ENCODE measurements around the gene DLGAP4.

DLGAP4 gene

DNA sequence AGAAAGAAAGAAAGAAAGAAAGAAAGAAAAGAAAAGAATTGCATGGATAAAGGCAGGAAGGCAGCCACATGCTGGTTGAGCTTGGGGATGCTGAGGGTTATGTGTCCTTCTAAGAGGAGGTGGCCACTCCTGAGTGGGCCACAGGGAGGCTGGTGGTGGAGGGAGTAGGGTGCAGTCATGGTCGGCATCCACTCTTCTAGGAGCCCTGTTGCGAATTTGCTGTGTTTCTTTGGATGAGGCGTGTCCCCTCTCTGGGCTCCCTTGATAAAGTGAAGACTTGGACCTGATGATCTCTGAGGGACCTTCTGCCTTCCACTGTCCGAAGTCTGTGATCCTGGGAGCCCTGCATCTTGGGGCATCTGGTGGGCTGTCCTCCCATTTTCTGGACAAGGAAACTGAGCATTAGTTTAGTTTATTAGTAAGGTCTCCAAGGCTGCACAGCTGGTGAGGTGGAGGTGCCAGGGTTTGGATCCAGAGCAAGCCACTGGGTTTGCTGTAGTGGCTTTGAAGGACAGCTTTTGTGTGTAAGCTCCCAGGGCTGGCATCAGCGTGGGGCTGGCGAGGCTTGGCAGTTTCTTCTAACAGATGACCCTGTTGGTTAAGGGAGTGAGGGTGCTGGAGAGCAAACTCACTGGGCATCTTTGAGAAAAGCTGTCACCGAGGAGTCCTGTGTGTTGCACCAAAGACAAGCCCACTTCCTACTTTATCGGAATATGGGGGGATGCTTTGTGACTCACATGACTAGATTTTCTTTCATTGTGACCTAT, 4.3 kb downstream of the DLGAP4 start:
- DNase-seq: no peak

DNA sequence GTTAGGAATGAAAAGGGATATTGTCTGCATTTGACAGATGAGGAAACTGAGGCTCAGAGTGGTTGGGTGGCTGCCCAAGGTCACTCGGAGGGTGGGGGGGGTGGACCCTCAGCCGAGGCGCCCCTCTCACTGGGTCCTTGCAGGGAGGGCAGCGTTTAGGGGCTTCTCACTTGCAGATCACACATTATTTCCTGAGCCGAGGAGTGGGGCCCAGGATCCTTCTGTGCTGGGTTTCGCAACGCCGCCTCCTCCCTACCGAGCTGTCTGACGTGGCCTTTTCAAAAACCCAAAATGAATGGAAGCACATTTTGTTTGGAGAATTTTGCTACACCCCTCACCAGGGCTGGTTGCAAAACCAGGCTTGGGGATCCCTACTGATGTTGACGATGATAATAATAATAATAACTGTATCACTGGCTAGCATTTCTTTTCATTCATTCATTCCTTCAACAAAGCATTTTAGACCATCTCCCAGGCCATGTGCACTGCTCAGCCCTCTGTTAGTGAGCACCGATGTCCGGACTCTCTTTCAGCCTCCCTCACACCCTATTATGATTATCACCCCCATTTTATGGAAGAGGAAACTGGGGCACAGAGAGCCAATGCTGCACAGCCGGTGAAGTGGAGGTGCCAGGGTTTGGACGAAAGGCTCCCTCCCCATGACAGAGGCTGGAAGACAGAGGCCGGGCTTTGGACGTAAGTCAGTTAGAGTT, 5.2 kb downstream of the DLGAP4 start:
- no peak for DNase-seq

DNA sequence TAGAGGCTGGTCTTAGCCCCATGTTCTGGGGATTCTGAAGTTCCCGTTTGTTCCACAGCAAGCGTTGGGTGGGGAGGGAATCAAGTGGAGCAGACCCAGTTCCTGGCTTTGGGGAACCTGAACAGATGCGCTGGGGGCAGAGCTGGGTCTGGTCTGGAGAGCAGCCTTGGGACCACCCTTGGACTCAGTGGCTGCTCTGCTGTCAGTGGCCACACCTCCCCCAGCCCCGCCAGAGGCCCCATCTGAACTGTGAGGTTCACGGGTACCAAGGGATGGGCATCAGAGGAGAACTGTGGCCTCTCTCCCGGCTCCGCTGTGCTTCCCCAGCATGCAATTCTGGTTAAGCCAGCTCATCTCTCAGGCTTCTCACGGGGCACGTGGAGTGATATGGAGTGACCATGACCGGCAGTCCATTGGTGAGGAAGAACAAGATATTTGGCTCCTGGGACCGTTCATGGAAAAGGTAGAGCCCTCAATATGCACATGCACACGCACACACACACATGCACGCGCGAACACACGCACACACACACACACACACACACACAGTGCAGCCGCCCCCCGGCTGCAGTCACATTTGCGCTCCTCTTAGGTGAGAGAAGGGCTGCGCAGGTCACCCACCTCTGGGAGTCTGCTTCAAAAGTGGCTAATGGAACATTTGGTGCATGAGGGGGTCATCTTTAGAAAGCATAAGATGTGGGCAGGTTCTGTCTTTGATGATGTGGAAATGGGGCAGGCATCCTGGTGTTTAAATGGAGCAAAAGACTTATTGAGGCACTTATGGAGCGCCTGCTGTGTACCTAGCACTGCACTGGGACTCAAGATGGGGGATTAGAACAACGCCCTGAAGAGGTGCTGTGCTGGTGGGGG, 6.0 kb downstream of the DLGAP4 start:
- no peak for DNase-seq

DNA sequence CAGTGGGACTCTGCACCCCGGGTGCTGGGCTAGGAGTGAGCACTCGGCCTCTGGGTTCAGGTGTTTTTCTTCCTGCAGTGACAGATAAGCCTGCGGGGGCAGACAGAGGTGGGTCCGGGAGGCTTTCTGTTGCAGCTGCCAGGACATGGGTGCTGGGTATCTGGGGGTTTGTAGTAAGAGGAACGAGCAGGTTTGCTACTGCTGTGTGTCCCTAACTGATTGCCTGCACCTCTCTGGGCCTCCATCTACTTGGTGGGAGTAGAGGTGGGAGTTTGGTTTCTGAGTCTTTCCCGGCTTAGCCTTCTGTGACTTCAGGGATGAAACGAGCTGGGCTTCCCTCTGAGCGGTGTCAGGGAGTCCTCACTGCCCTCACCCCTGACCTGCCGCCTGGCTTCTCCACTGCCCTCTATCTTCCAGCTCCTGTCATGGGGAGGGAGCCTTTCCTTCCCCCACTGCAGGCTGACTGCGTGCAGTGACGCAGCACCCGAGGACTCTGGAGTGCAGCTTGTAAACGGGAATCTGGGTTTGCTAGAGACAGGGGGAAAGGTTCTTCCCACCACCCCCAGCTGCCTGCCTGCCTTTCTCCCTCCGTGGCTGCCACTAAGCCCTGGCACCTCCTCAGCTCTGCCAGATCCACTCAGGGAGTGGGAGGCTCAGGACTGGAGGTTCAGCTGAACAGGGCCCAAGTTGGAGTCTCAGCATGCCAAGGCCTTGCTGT, 6.7 kb downstream of the DLGAP4 start:
- no peak for DNase-seq

DNA sequence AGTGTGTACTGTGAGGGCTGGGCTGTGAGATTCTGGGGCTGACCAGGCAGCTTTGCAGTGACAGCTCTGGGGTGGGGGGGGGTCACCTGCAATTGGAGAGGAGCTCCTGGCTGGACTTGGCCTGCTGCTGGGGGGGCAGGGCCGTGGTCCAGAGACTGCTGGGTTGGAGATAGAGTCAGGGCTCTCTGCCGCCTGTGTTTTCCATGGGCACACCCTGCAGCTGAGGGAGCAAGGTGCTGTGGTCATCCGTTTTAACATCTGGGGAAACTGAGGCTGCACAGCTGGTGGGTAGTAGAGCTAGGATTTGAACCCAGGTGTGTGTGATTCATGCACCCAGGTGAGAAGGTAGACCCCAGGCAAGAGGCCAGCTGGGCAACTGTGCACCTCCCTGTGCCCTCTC, 7.3 kb downstream of the DLGAP4 start:
- DNase-seq: no peak

DNA sequence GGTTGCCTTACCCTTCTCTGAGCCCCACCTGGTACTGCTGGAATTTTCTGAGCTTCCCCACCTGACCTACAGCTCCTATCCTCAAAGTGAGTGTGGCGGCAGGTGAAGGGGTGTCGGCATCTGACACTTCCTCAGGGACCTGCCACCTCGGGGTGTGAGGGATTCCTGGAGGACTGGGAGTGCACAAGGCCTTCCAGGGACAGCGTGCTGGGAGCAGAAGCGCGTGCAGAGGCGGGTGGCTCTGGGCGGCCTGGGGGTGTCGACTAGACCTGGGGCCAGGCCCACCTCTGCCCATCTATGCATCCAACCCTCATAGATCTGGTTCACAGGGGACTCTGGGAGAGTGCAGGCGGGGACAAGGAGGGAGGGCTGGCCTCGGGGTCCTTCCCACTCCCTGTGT, 7.8 kb downstream of the DLGAP4 start:
- no peak for DNase-seq

DNA sequence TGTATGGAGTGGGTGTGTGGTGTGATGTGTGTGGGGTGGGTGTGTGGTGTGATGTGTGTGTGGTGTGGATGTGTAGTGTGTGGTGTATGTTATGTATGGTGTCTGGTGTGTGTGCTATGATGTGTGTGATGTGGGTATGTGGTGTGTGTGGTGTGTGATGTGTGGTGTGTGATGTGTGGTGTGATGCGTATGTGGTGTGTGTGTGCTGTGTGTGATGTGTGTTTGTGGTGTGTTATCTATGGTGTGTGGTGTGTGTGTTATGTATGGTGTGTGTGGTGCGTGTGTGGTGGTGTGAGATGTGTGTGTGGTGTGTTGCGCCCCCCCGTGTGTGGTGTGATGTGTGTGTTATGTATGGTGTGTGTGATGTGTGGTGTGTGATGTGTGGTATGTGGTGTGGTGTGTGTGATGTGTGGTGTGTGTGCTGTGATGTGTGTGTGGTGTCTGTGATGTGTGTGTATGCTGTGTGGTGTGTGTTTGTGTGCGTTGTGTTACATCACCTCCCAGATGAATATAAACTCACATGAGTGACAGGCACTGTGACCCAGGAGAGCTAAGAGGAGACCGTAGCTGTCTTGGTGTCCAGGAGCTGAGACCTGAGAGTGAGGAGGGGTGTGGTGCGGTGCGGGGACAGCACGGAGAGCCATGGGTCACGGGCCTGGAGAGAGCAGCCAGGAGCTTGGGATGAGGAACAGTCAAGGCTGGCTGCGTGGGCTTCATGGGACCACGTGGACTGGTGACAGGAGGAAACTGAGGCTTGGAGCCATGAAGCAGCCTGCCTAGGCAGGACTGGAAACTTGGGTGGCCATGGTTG, 8.8 kb downstream of the DLGAP4 start:
- DNase-seq: no peak

DNA sequence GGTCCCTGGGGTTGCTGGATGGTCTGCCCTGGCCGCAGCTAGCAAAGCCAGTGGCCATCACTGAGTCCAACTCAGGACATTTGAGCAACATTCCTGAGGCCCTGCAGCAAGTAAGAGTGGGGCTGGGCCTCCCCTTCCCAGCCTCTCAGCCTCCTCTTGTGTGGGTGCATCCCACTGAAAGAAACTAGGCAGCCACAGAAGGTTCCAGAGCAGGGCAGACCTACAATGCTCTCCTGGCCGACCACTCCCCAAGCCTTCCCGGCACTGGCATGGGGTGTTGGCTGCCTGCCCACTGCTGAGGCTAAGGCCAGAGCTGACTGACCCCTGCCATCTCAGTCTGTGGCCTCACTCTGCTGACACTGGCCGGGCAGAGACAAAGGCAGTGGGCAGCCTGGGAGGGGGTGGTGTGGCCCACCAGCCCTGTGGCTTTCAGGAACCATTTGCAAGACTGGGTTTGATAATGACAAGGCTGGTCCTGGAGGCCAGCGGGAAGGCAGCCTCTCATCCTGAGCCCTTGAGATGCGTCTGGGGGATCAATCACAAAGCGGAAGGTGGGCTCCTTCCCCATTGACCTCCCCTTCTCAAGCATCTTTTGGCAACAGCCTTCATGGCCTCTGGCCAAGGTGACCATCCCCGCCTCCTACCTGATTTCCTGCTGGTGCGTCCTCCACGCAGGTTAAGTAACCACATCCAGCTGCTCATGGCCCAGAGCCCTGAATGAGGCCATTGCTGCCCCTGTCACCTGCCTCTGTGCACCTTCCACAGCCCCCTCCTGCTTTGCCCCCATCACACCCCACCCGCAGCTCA, 9.6 kb downstream of the DLGAP4 start:
- no peak for DNase-seq

DNA sequence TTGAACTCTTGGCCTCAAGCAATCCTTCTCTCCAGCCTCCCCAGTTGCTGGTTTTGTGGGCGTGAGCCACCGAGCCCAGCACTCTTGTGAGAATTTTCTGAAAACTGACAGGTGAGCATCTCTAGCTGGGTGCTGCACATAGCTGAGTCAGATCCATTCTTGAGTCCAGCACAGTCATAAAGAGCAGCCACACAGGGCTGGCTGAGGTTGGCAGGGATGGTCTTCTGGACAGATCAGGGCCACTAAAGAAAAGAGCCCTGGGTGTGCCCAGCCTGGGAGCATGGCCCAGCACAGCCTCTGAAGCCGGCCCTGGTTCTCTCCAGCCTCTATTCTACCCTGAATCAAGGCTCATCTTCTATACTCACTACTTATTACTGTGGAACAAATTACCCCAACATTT, 11.5 kb downstream of the DLGAP4 start:
- no peak for DNase-seq

DNA sequence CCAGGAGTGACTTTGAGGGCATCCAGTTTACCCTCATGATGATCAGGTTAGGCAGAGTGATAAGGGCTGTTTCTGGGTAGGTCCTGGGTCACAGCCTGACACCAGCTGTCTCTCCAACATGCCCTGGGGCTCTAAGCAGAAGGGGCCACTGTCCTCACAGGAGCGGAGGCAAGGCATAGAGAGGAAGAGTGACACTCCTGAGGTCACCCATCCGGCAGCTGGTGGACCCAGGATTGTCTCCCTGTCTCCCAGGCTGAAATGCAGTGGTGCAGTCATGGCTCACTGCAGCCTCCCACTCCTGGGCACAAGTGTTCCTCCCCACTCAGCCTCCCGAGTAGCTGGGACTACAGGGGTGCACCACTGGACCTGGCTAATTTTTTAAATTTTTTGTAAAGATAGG, 12.0 kb downstream of the DLGAP4 start:
- DNase-seq: no peak

DNA sequence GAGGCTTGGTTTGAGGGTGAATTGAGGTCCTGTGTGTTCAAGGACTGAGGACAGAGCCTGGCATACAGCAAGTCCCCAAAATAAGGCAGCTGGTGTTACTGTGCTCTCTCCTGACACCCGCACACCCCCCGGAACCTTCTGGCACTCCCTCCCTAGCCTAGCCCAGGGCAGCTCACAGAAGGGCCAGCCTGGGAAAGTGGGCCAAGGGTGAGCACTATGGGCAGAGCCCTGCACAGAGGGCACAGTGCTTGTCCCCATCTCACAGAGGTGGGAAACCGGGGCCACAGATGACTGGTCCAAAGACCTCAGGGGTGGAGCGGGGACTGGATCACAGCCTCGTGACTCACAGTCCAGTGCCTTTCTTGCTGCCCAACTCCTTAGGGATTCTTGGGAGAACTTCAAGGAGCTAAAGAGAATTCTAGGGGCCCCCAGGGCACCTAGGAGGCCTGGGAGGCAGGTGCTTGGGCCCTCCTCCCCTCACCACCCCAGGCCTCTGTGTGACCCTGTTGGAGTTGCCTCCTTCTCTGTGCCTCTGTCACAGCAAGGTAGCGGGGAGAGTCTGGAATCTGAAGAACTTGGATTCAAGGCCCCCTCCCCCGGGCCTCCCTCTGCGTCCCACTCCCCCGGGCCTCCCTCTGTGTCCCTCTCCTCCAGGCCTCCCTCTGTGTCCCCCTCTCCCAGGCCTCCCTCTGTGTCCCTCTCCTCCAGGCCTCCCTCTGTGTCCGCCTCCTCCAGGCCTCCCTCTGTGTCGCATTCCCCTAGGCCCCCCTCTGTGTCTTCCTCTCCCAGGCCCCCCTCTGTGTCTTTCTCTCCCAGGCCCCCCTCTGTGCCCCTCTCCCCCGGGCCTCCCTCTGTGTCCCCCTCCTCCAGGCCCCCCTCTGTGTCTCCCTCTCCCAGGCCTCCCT, 13.5 kb downstream of the DLGAP4 start:
- DNase-seq: no peak

DNA sequence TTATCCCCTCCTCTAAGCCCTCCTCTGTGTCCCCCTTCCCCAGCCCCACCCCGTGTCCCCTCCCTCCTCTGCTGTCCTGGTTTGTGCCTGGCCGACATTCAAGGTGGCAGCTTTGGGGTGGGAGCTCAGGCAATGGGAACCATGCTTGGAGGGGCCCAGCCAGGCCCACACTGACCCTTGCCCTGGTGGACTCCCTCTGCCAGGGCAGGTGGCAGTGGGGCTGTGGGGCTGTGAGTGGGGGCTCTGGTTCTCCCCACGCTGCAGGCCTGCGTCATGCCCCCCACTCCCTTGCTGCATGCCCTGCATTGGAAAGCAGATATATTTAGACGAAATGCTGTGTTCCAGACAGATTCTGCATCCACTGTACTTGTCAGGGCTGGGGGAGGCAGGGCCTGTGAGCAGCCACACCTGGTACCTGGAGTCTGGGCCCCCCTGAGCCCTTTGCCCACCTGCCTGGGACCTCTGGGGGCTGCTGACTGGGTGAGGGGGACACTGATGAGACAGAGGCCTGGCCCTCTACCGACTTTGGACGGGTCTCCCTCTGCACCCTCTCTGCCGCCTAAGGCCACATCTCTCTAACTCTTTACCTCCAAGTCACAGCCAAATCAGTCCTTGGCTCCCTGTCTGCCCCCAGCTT, 14.2 kb downstream of the DLGAP4 start:
- DNase-seq: no peak

DNA sequence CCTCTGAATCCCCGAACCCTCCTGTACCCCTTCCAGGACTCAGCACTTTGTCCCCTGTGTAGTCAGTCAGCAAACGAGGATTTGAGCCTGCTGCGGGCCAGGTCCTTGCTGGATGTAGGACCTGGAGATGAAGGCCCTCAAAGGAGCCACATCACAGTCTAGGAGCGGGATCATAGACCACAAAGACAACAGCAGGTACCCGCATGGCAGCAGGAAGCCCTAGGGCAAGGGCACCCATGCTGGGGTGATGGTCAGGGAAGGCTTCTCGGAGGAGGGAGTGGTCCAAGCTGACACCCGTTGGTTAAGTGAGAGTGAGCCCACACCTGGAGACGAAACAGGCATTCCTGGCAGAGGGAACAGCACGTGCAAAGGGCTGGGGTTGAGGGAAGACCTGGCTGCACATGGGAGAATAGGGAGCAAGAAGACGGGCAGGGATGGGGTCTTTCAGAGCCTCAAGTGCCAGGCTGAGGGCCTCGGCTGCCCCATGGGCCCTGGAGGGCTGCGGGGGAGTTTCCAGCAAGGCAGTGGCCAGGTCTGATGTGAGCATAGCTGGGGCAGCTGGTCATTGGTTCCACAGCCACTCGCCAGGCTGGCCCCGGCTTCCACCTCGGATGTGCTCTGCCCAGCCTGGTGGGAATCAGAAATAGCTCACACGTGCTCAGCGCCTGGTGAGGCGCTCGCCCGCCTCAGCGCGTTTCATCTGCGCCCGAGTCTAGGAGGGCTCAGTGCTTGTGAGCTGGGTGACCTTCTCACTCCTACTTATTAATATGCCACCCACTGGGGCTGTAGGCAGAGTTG, 15.0 kb downstream of the DLGAP4 start:
- DNase-seq: no peak

DNA sequence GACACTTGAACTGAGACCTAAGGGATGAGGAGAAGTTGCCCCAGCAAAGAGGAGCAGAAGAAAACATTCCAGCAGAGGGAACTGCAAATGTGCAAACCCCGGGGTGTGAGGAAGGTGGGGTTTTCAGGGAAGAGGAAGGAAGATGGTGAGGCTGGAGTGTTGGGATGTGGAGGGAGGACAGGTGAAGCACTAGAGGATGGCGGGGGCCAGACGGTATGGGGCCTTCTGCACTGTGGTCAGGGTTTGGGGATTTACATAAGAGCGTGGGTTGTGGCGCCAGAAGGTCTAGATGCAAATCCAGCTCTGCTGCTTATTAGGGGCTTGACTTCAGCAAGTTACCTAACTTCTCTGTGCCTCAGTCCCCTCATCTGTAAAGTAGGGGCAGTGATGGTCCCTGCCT, 16.0 kb downstream of the DLGAP4 start:
- DNase-seq: no peak

DNA sequence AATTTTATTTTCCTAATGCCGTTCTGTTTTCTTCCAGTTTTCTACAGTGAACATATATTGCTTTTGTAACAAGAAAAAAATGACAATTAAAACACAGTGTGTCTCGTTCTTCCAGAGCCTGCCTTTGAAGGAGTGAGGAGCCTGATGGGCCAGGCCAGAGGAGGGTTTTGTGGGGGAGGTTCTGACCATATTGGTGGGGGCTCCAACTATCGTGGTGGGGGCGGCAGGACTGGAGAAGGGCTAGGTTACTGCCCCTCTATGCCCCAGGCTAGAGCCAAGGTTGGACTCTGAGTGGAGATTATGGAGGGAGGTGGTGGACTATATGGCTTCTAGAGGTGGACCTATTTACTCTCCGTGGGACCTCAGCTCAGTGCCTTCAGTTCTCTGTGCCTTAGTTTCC, 24.0 kb downstream of the DLGAP4 start:
- no peak for DNase-seq

DNA sequence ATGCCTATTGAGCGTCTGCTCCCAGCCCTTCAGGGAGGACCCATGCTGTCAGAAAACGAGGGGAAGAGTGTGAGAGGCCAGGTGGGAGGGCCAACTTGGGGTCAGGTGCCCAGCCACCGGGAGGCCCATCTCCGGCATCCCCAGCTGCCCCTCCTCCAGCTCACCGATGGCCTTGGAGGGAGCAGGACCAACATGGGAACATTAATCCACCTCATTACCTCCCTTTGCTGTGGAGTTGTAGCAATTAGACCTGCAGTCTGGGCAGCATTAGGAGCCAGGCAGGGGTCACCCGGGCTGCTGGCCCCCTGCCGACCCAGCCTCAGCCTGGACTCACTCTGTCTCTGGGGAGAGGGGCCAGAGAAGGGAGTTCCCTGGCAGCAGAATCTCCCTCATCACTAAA, 25.1 kb downstream of the DLGAP4 start:
- DNase-seq: no peak

DNA sequence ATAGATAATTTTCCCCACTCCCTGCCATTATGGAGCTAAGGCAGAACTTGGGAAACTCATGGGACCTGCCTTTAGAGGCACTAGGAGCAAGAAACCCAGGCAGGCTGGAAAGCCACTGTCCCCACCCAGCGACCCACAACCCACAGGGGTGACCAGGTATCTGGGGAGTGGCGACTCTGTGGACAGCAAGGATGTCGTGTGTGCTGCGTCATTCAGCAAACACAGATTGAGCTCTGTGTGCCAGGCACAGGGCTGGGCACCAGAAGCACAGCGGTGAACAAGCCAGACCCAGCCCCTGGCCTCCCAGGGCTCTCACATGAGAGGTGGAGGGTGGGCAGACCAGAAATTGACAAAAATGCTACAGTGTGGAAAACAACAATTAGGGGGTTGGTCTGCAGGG, 27.7 kb downstream of the DLGAP4 start:
- DNase-seq: no peak
